Measurements from ENCODE around the gene ACVR1C.

- TF ChIP-seq EZH2 (optimal IDR thresholded peaks at IDR 0.05; ENCODE audit: low read depth, low read length) (no peak), CTCF (IDR thresholded peaks at IDR 0.05; ENCODE audit: low read length) (no peak)
Observed at GRCh38 chr2:157662401-157662800, 33.7 kb upstream of the ACVR1C start.
